Type B pancreatic cell (in vitro differentiated cells): ENCODE data around the gene TMIE. TPM values are rescaled to one million over a fixed set of nuclear protein-coding genes. Genes with fewer than 3 reads are reported as not detected.

Experiments used
- total RNA-seq: library from RNA; stranded (reverse); gene quantifications from 2 replicates; pipeline ENCODE4 v1.2.1, GENCODE V29; 2021; ENCODE audit warnings: low replicate concordance

TMIE gene
- total RNA-seq, 1 donor from 2014 or later: 0.48 TPM

Other genes with a start within 250 kb of the TMIE start
- gene LTF, start 236.5 kb upstream of the TMIE start, total RNA-seq: not detected in 2 replicates
- gene RTP3, start 203.4 kb upstream of the TMIE start, total RNA-seq: not detected in 2 replicates
- gene LRRC2, start 135.1 kb upstream of the TMIE start, total RNA-seq: 0.31 TPM in 2 replicates
- gene FAM240A, start 88.9 kb upstream of the TMIE start, total RNA-seq: not detected in 2 replicates
- gene ALS2CL, start 7.7 kb upstream of the TMIE start, total RNA-seq: 31.7 and 70.8 TPM in 2 replicates
- gene PRSS50, start 16.5 kb downstream of the TMIE start, total RNA-seq: 1.1 and 1.2 TPM in 2 replicates
- 5.4 and 20.8 TPM in 2 replicates for gene MYL3, start 162.1 kb downstream of the TMIE start, total RNA-seq
- 63.0 and 83.1 TPM in 2 replicates for gene PTH1R, start 176.3 kb downstream of the TMIE start, total RNA-seq